NB4 (cell line): ENCODE data around the gene SCG5.

Experiments
- CTCF ChIP-seq: IDR thresholded peaks from one replicate; pipeline ENCODE4 v1.5.1; 2012; ENCODE audit warnings: low read depth, low read length
- MAX ChIP-seq: IDR thresholded peaks from 2 replicates; pipeline ENCODE4 v1.6.1; 2011; ENCODE audit warnings: low read depth, low read length
- POLR2A ChIP-seq: IDR thresholded peaks from 2 replicates; pipeline ENCODE4 v1.6.1; 2011; ENCODE audit warnings: mild to moderate bottlenecking; ENCODE audit not compliant: insufficient read length; ENCODE audit errors: extremely low read depth

- TF ChIP-seq CTCF = no peak
- no peak for TF ChIP-seq MAX
- TF ChIP-seq POLR2A = no peak
Observed at GRCh38 chr15:32715276-32715675, 73.8 kb downstream of the SCG5 start.
